Liver (tissue), 3 donors: ENCODE measurements around the gene LSM5.

Experiments used
- EGR1 ChIP-seq, 2 donors: IDR thresholded peaks; 2 replicates each; pipeline ENCODE4 v1.6.1; 2016 to 2018; ENCODE audit warnings: antibody characterized with exemption in 2 of 2, low read depth in 2 of 2
- FOXA1 ChIP-seq: IDR thresholded peaks from 2 replicates; pipeline ENCODE4 v1.6.1; 2016; ENCODE audit warnings: antibody characterized with exemption
- FOXA2 ChIP-seq: IDR thresholded peaks from 2 replicates; pipeline ENCODE4 v1.6.1; 2016; ENCODE audit warnings: antibody characterized with exemption
- RAD21 ChIP-seq, 2 donors: IDR thresholded peaks; 2 replicates each; pipeline ENCODE4 v1.6.1; 2016; ENCODE audit warnings: antibody characterized with exemption in 2 of 2, mild to moderate bottlenecking in 2 of 2
- YY1 ChIP-seq: IDR thresholded peaks from 2 replicates; pipeline ENCODE4 v1.6.1; 2016; ENCODE audit warnings: antibody characterized with exemption, mild to moderate bottlenecking
- TF ChIP-seq, protein P1 (sequence below): fragments of 150-350 bp; IDR thresholded peaks from 2 replicates; pipeline ENCODE4 v1.5.1; 2017; ENCODE audit warnings: improper control_type of control experiment, low read depth, low read length; ENCODE audit not compliant: missing input control
- TF ChIP-seq, protein P2 (sequence below): IDR thresholded peaks from 2 replicates; pipeline ENCODE4 v1.6.1; 2016; ENCODE audit warnings: antibody characterized with exemption, mild to moderate bottlenecking
- TF ChIP-seq, protein P3 (sequence below): IDR thresholded peaks from 2 replicates; pipeline ENCODE4 v1.6.1; 2016; ENCODE audit warnings: antibody characterized with exemption
- donor health status: healthy.
- donor health status: healthy.

DNA sequence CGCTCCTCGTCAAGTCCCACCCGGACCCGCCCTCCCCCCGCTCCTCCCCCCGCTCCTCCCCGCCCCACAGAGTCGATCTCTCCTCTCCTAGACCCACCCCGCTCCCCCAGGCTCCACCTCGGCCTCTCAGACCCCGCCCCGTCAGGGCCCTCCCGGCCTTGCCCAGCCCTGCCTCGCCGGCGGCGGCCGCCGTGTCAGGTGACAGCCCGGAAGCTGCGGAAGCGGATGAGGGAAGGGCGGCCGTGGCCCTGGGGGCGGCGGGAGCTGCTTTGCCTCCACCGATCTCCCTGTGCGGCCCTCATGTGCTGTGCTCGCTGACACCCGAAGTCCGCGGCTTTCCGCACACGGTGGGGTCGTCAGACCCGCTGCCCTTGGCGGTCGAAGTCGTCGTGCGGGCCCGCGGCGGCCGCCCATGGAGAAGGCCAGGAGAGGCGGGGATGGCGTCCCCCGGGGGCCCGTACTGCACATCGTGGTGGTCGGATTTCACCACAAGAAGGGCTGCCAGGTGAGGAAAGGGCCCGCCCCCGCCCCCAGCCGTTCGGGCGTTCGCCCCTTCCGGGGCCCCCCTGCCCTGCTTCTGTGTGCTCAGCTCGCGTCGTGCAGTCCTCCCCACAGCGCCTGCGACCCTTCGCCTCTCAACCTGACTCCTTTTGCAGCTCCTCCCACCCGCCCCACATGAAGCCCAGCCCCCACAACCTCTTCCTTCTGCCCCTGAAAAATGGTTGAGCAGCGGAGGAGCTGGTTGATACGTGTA is 5.3 kb upstream of the LSM5 start, which contains the start of gene AVL9:
- TF ChIP-seq, protein P1, sequence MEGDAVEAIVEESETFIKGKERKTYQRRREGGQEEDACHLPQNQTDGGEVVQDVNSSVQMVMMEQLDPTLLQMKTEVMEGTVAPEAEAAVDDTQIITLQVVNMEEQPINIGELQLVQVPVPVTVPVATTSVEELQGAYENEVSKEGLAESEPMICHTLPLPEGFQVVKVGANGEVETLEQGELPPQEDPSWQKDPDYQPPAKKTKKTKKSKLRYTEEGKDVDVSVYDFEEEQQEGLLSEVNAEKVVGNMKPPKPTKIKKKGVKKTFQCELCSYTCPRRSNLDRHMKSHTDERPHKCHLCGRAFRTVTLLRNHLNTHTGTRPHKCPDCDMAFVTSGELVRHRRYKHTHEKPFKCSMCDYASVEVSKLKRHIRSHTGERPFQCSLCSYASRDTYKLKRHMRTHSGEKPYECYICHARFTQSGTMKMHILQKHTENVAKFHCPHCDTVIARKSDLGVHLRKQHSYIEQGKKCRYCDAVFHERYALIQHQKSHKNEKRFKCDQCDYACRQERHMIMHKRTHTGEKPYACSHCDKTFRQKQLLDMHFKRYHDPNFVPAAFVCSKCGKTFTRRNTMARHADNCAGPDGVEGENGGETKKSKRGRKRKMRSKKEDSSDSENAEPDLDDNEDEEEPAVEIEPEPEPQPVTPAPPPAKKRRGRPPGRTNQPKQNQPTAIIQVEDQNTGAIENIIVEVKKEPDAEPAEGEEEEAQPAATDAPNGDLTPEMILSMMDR, result no peak
- no peak for TF ChIP-seq RAD21 (IDR thresholded peaks at IDR 0.05)
- TF ChIP-seq FOXA2, result no peak
- peak; percentile 15 for TF ChIP-seq YY1
- TF ChIP-seq EGR1 (IDR thresholded peaks at IDR 0.05; ENCODE audit: low read depth in 2 of 2), result no peak
- TF ChIP-seq, protein P2, sequence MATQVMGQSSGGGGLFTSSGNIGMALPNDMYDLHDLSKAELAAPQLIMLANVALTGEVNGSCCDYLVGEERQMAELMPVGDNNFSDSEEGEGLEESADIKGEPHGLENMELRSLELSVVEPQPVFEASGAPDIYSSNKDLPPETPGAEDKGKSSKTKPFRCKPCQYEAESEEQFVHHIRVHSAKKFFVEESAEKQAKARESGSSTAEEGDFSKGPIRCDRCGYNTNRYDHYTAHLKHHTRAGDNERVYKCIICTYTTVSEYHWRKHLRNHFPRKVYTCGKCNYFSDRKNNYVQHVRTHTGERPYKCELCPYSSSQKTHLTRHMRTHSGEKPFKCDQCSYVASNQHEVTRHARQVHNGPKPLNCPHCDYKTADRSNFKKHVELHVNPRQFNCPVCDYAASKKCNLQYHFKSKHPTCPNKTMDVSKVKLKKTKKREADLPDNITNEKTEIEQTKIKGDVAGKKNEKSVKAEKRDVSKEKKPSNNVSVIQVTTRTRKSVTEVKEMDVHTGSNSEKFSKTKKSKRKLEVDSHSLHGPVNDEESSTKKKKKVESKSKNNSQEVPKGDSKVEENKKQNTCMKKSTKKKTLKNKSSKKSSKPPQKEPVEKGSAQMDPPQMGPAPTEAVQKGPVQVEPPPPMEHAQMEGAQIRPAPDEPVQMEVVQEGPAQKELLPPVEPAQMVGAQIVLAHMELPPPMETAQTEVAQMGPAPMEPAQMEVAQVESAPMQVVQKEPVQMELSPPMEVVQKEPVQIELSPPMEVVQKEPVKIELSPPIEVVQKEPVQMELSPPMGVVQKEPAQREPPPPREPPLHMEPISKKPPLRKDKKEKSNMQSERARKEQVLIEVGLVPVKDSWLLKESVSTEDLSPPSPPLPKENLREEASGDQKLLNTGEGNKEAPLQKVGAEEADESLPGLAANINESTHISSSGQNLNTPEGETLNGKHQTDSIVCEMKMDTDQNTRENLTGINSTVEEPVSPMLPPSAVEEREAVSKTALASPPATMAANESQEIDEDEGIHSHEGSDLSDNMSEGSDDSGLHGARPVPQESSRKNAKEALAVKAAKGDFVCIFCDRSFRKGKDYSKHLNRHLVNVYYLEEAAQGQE, result peak; percentile 51
- TF ChIP-seq, protein P3, sequence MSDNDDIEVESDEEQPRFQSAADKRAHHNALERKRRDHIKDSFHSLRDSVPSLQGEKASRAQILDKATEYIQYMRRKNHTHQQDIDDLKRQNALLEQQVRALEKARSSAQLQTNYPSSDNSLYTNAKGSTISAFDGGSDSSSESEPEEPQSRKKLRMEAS, result no peak
- TF ChIP-seq FOXA1, result peak; percentile 70
